Gastroesophageal sphincter (tissue), 4 donors: ENCODE results near the gene OR2T12. TPM values are rescaled to one million over a fixed set of nuclear protein-coding genes. Genes with fewer than 3 reads are reported as not detected.
"Not testable (repeated sequence)": the region's sequence is repeated elsewhere in the genome, so short reads cannot be mapped to it uniquely, and the experiment has no call there.

Source experiments
- ATAC-seq: fragments of 150-250 bp; one replicate; pipeline ENCODE4 v1.9.1; 2016; ENCODE audit warnings: mild to moderate bottlenecking, moderate library complexity
- H3K27ac ChIP-seq, 4 donors: fragments of 200-600 bp; sonication (generic) in 3 of 4; 1 replicate in 3 of 4; 2 replicates in 1 of 4; pipeline ENCODE4 v1.5.1; 2016 to 2019
- H3K27me3 ChIP-seq: fragments of 200-600 bp; sonication (generic); one replicate; pipeline ENCODE4 v1.5.1; 2019
- H3K36me3 ChIP-seq, 2 donors: fragments of 200-600 bp; sonication (generic); one replicate each; pipeline ENCODE4 v1.5.1; 2019; ENCODE audit warnings: control low read depth in 1 of 2
- H3K4me1 ChIP-seq, 3 donors: fragments of 200-600 bp; sonication (generic); 1 replicate in 2 of 3; 2 replicates in 1 of 3; pipeline ENCODE4 v1.5.1; 2016 to 2019; ENCODE audit warnings: control low read depth in 2 of 3
- H3K4me3 ChIP-seq, 2 donors: fragments of 200-600 bp; sonication (generic); one replicate each; pipeline ENCODE4 v1.5.1; 2019; ENCODE audit warnings: mild to moderate bottlenecking in 1 of 2, moderate library complexity in 1 of 2
- H3K9me3 ChIP-seq, 3 donors: fragments of 200-600 bp; sonication (generic); one replicate each; pipeline ENCODE4 v1.5.1; 2017 to 2019; ENCODE audit warnings: control low read depth in 2 of 3
- EP300 ChIP-seq: sonication (generic); formaldehyde crosslinking; IDR thresholded peaks from one replicate; pipeline ENCODE4 v1.6.1; 2017; ENCODE audit warnings: antibody characterized with exemption, mild to moderate bottlenecking
- POLR2A ChIP-seq, 2 donors: fragments of 450-650 bp; IDR thresholded peaks; one replicate each; pipeline ENCODE4 v1.6.1; 2017; ENCODE audit warnings: antibody characterized with exemption in 2 of 2, mild to moderate bottlenecking in 2 of 2, moderate library complexity in 1 of 2
- POLR2AphosphoS5 ChIP-seq: sonication (generic); formaldehyde crosslinking; IDR thresholded peaks from one replicate; pipeline ENCODE4 v1.6.1; 2017; ENCODE audit warnings: antibody characterized with exemption
- WGBS, 2 donors: methylation state at CpG; one replicate each; pipeline ENCODE4 v1.1.5; 2018; ENCODE audit warnings: low coverage in 1 of 2; 5-methylcytosine and 5-hydroxymethylcytosine counted together
- total RNA-seq, 4 donors: library from RNA; depleted of rRNA; stranded (reverse); fragments of >200 nt; gene quantifications; one replicate each; pipeline ENCODE4 v1.1.0, GENCODE V29; 2016
- TF ChIP-seq, protein P1 (sequence below), 4 experiments: fragments of 200-600 bp in 2 of 4; fragments of 450-650 bp in 2 of 4; sonication (generic) in 1 of 4; IDR thresholded peaks; one replicate each; pipeline ENCODE4 v1.5.1; 2017 to 2019; ENCODE audit warnings: antibody characterized with exemption in 4 of 4, mild to moderate bottlenecking in 2 of 4, moderate library complexity in 2 of 4

The OR2T12 gene, protein sequence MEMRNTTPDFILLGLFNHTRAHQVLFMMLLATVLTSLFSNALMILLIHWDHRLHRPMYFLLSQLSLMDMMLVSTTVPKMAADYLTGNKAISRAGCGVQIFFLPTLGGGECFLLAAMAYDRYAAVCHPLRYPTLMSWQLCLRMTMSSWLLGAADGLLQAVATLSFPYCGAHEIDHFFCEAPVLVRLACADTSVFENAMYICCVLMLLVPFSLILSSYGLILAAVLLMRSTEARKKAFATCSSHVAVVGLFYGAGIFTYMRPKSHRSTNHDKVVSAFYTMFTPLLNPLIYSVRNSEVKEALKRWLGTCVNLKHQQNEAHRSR
- not detected for total RNA-seq

DNA sequence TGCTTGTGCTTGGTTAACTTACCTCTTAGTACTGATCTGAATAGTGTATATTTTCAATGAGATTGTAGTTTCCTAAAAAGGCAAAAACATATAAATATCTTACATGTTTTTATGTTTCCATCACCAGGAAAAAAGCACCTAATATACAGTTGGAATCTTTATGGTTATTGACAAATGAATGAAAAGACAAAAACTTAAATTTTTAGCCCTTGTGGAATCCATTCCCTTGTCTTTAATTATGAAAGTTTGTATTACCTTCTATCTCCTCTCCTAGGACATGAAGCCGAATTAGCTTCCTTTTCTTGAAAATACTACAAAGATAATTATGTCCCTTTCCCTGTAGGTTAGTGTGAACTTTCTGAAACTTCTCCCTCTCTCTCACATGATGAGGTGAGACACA is at the start of gene OR2T12:
Gene OR2T12, minus strand, starts transcription at position 101 of the 400 bp plus-strand sequence. CDS start 7,846 bp downstream, outside the sequence.
- Histone ChIP-seq H3K9me3 (no peaks in the 10 kb centered on the region), H3K4me1 (no peaks in the 10 kb centered on the region), H3K27me3 (no peaks in the 10 kb centered on the region), H3K27ac (no peak within 1 kb of the TSS), H3K36me3 (no peaks in the 10 kb centered on the region), H3K4me3 (no peak within 1 kb of the TSS)
- no peak for ATAC-seq
- 88 to 89% methylated on average over 1 of the region's 1 CpG for WGBS, 2 donors
- TF ChIP-seq POLR2AphosphoS5, result no peak
- TF ChIP-seq, protein P1, sequence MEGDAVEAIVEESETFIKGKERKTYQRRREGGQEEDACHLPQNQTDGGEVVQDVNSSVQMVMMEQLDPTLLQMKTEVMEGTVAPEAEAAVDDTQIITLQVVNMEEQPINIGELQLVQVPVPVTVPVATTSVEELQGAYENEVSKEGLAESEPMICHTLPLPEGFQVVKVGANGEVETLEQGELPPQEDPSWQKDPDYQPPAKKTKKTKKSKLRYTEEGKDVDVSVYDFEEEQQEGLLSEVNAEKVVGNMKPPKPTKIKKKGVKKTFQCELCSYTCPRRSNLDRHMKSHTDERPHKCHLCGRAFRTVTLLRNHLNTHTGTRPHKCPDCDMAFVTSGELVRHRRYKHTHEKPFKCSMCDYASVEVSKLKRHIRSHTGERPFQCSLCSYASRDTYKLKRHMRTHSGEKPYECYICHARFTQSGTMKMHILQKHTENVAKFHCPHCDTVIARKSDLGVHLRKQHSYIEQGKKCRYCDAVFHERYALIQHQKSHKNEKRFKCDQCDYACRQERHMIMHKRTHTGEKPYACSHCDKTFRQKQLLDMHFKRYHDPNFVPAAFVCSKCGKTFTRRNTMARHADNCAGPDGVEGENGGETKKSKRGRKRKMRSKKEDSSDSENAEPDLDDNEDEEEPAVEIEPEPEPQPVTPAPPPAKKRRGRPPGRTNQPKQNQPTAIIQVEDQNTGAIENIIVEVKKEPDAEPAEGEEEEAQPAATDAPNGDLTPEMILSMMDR (IDR thresholded peaks at IDR 0.05), result no peak
- TF ChIP-seq POLR2A (IDR thresholded peaks at IDR 0.05), result no peak
- no peak for TF ChIP-seq EP300

- no peak for ATAC-seq
- H3K9me3 ChIP-seq, result no peaks in the 10 kb centered on the region
- no peaks in the 10 kb centered on the region for H3K4me1 ChIP-seq
- no peak for TF ChIP-seq POLR2A (IDR thresholded peaks at IDR 0.05)
- TF ChIP-seq, protein P1 (IDR thresholded peaks at IDR 0.05), result no peak
- TF ChIP-seq EP300, result no peak
- no peak for TF ChIP-seq POLR2AphosphoS5
- 61 to 68% methylated on average over 4 of the region's 4 CpGs for WGBS, 2 donors
- H3K27ac ChIP-seq, result no peak within 1 kb of the TSS
- H3K4me3 ChIP-seq, result no peak within 1 kb of the TSS
- no peaks in the 10 kb centered on the region for H3K27me3 ChIP-seq
- no peaks in the 10 kb centered on the region for H3K36me3 ChIP-seq
Measured at GRCh38 chr1:248348475-248348874, 45.3 kb upstream of the OR2T12 start, which contains the start of gene OR14C36. OR14C36 (plus strand) TSS chr1:248348775; CDS start chr1:248348775, 0 bp downstream.

GRCh38 chr1:248343451-248343850 is 40.2 kb upstream of the OR2T12 start:
- ATAC-seq, result no peak
- WGBS, 2 donors, result 38 to 59% methylated on average over 3 of the region's 3 CpGs
- H3K27ac ChIP-seq, result no peak overlapping the region
- H3K36me3 ChIP-seq, result no peaks in the 10 kb centered on the region
- no peaks in the 10 kb centered on the region for H3K4me1 ChIP-seq
- no peak for TF ChIP-seq EP300
- TF ChIP-seq POLR2A (IDR thresholded peaks at IDR 0.05), result no peak
- no peak for TF ChIP-seq POLR2AphosphoS5
- TF ChIP-seq, protein P1 (IDR thresholded peaks at IDR 0.05), result no peak
- no peak overlapping the region for H3K4me3 ChIP-seq
- H3K27me3 ChIP-seq, result no peaks in the 10 kb centered on the region
- H3K9me3 ChIP-seq, result no peaks in the 10 kb centered on the region

DNA sequence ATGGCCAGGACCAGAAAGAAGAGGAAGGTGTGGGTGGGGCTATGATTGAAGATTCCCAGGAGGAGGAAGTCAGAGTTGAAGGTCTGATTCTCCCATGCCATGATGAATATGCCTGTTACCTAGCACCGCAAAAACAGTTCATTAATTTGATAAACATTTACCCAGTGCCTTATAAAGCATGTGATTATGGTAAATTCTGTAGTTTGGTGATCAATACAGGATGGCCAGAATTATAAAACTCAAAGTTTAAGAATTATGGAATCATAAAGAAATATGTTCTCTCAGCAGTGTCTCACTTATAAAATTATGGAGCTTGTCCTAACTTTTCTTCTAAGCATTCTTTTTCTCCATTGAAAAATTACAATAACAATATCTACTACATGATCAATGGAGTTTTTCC is 21.2 kb upstream of the OR2T12 start, which contains the start of gene OR2M7:
Gene OR2M7, minus strand, starts transcription at position 101 of the 400 bp plus-strand sequence. Its CDS starts 0 bp downstream, at position 101.
- 77 to 92% methylated on average over 1 of the region's 1 CpG for WGBS, 2 donors
- no peak for ATAC-seq
- no peak within 1 kb of the TSS for H3K4me3 ChIP-seq
- no peak within 1 kb of the TSS for H3K27ac ChIP-seq
- H3K4me1 ChIP-seq, result no peaks in the 10 kb centered on the region
- no peaks in the 10 kb centered on the region for H3K36me3 ChIP-seq
- TF ChIP-seq POLR2AphosphoS5 (no peak), EP300 (no peak), POLR2A (IDR thresholded peaks at IDR 0.05) (no peak)
- TF ChIP-seq, protein P1 (IDR thresholded peaks at IDR 0.05), result no peak
- no peaks in the 10 kb centered on the region for H3K27me3 ChIP-seq
- H3K9me3 ChIP-seq, result no peaks in the 10 kb centered on the region

- WGBS, 2 donors, result 85% methylated on average over 5 of the region's 11 CpGs; no CpG with 5 or more reads in 1 of the 2 donors
Measured at GRCh38 chr1:248316796-248317195, 13.6 kb upstream of the OR2T12 start.

DNA sequence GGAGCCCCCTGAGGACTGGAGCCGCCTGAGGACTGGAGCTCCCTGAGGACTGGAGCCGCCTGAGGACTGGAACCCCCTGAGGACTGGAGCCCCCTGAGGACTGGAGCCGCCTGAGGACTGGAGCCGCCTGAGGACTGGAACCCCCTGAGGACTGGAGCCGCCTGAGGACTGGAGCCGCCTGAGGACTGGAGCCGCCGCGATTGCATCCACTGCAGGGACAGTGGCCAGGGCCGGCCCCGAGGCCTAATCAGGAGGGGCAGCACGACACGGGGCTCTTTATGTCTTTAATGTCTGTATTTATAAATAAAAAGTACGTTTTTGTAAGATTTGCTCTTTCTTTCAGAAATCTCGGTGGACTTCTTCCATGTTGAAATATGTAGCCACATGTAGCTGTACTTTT is 3.5 kb upstream of the OR2T12 start:
- not testable (repeated sequence) for ATAC-seq, H3K27ac ChIP-seq, H3K36me3 ChIP-seq, H3K4me1 ChIP-seq, H3K4me3 ChIP-seq, H3K9me3 ChIP-seq, H3K27me3 ChIP-seq
- 65 to 71% methylated on average over 2 to 4 of the region's 15 CpGs for WGBS, 2 donors

More at GRCh38 chr1:248316796-248317195, 13.6 kb upstream of the OR2T12 start:
- Histone ChIP-seq H3K36me3 (no peaks in the 10 kb centered on the region), H3K27me3 (no peaks in the 10 kb centered on the region), H3K9me3 (peaks cover 0 to 27% (median 0%) of the 10 kb centered on the region in 3 donors), H3K27ac (no peak overlapping the region), H3K4me3 (no peak overlapping the region), H3K4me1 (no peaks in the 10 kb centered on the region)
- TF ChIP-seq, protein P1 (IDR thresholded peaks at IDR 0.05), result no peak
- TF ChIP-seq EP300, result no peak
- no peak for TF ChIP-seq POLR2A (IDR thresholded peaks at IDR 0.05)
- no peak for TF ChIP-seq POLR2AphosphoS5
- ATAC-seq, result no peak
